Suprapubic skin (tissue), 4 donors: ENCODE data around the gene EFEMP2. TPM values are rescaled to one million over a fixed set of nuclear protein-coding genes. Genes with fewer than 3 reads are reported as not detected.

Source experiments
- DNase-seq, 2 donors: peaks; one replicate each; pipeline ENCODE4 v3.0.0-alpha.2; 2019; ENCODE audit warnings: low spot score in 2 of 2
- H3K27ac ChIP-seq: fragments of 200-600 bp; sonication (generic); one replicate; pipeline ENCODE4 v1.5.1; 2019
- H3K27me3 ChIP-seq: fragments of 200-600 bp; sonication (generic); one replicate; pipeline ENCODE4 v1.5.1; 2019
- H3K36me3 ChIP-seq: fragments of 200-600 bp; sonication (generic); one replicate; pipeline ENCODE4 v1.5.1; 2019
- H3K4me1 ChIP-seq: fragments of 200-600 bp; sonication (generic); one replicate; pipeline ENCODE4 v1.5.1; 2019
- H3K4me3 ChIP-seq: fragments of 200-600 bp; sonication (generic); one replicate; pipeline ENCODE4 v1.5.1; 2019; ENCODE audit warnings: mild to moderate bottlenecking
- H3K9me3 ChIP-seq: fragments of 200-600 bp; sonication (generic); one replicate; pipeline ENCODE4 v1.5.1; 2019
- CTCF ChIP-seq, 2 donors: fragments of 200-600 bp in 1 of 2; fragments of 450-650 bp in 1 of 2; sonication (generic) in 1 of 2; IDR thresholded peaks; one replicate each; pipeline ENCODE4 v1.5.1; 2016 to 2019; ENCODE audit warnings: antibody characterized with exemption in 2 of 2, mild to moderate bottlenecking in 1 of 2, moderate library complexity in 1 of 2
- EP300 ChIP-seq: sonication (generic); formaldehyde crosslinking; IDR thresholded peaks from one replicate; pipeline ENCODE4 v1.6.1; 2017; ENCODE audit warnings: antibody characterized with exemption
- POLR2A ChIP-seq, 2 donors: fragments of 450-650 bp; IDR thresholded peaks; one replicate each; pipeline ENCODE4 v1.6.1; 2017; ENCODE audit warnings: antibody characterized with exemption in 2 of 2, mild to moderate bottlenecking in 2 of 2, moderate library complexity in 2 of 2
- POLR2AphosphoS5 ChIP-seq, 3 donors: sonication (generic); formaldehyde crosslinking; IDR thresholded peaks; one replicate each; pipeline ENCODE4 v1.6.1; 2017; ENCODE audit warnings: antibody characterized with exemption in 3 of 3
- WGBS: methylation state at CpG from one replicate; pipeline ENCODE4 v1.1.5; 2018; 5-methylcytosine and 5-hydroxymethylcytosine counted together
- total RNA-seq, 4 donors: library from RNA; depleted of rRNA; stranded (reverse); fragments of >200 nt; gene quantifications; one replicate each; pipeline ENCODE4 v1.1.0, GENCODE V29; 2016

EFEMP2 gene
- total RNA-seq, 4 donors from 2014 or later: 7.3 to 22.0 (median 13.0) TPM

DNA sequence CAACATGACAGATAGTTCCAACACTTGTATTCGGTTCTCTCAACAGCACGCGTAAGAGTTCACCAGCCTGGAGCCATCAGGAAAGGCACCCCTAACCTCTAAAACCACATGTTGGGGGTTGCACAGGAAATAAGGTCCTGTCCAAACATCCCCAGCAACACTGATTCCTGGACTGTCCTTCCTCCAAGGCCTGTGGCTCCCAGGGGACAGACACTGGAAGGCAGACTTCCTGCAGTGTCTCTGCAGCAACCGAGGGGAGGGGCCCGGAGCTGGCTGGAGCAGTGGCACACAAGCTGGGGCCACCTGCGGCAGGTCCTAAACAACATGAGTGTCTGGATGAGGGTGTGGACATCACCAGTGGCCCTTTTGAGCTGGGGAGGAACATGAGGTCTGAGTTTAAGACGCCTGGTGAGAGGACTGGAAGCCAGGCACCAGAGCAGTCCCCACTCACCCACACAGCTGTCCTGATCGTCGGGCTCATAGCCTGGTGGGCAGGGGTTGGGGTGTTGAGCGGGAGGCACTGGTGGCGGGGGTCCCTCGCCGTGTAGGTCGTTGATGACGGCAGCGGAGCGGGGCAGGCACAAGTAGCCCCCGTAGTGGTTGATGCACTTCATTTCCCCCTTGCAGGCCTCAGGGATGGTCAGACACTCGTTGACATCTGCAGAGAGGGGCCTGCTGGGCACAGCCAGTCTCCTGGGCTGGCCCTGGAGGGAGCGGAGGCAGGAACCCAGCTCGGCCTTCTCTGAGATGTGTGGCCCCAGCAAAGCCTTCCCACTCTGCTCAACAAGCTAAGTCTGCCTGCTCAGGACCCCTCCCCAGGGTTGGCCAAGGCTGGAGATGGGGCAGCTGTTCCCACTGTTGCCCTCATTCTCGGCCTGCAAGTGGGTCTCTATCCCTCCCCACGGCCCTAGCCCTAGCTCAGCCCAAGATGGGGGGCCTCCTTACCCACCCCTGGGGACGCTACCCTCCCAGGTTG, 1.6 kb downstream of the EFEMP2 start:
- peaks cover 17% of the 10 kb centered on the region for H3K36me3 ChIP-seq
- H3K4me1 ChIP-seq: peaks cover 43% of the 10 kb centered on the region
- H3K4me3 ChIP-seq: peak overlapping the region; percentile 58
- 72% methylated on average over 12 of the region's 24 CpGs for WGBS
- H3K27me3 ChIP-seq: no peaks in the 10 kb centered on the region
- no peaks in the 10 kb centered on the region for H3K9me3 ChIP-seq
- TF ChIP-seq POLR2AphosphoS5 (IDR thresholded peaks at IDR 0.05) (no peak), POLR2A (IDR thresholded peaks at IDR 0.05) (no peak), EP300 (no peak), CTCF (IDR thresholded peaks at IDR 0.05) (no peak)
- H3K27ac ChIP-seq: peak overlapping the region; percentile 85
- no peak for DNase-seq

- Histone ChIP-seq H3K9me3 (no peaks in the 10 kb centered on the region), H3K36me3 (peaks cover 24% of the 10 kb centered on the region), H3K4me3 (no peak overlapping the region), H3K27ac (no peak overlapping the region), H3K4me1 (peaks cover 43% of the 10 kb centered on the region), H3K27me3 (no peaks in the 10 kb centered on the region)
- DNase-seq: no peak
- no peak for TF ChIP-seq EP300
- TF ChIP-seq CTCF (IDR thresholded peaks at IDR 0.05): no peak
- 96% methylated on average over 8 of the region's 11 CpGs for WGBS
Measured at GRCh38 chr11:65870307-65870658, 2.3 kb downstream of the EFEMP2 start.

GRCh38 chr11:65869643-65870306, 2.8 kb downstream of the EFEMP2 start:
- Histone ChIP-seq H3K27ac (no peak overlapping the region), H3K27me3 (no peaks in the 10 kb centered on the region), H3K36me3 (peaks cover 29% of the 10 kb centered on the region), H3K9me3 (no peaks in the 10 kb centered on the region), H3K4me1 (peaks cover 43% of the 10 kb centered on the region), H3K4me3 (no peak overlapping the region)
- 75% methylated on average over 21 of the region's 24 CpGs for WGBS
- TF ChIP-seq POLR2A (IDR thresholded peaks at IDR 0.05) (no peak), CTCF (IDR thresholded peaks at IDR 0.05) (no peak), EP300 (no peak)
- DNase-seq: no peak

DNA sequence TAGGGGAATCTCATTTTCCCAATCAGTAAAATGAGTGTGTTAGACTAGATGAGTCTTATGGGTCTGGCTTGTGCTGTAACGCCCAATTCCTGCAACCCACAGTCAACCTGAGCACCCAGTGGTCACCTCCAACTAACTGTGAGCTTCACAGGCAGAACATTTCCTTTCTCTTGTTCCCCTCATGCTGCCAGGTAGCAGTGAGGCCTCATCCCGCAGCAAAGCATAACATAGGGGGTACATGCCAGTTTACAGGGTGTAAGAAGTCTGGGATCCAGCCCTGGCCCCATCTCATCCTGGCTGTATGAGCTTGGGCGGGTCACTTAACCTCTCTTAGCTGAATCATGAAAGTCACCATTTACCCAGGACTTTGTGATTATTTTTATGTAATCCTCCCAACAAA, 3.7 kb downstream of the EFEMP2 start:
- Histone ChIP-seq H3K4me3 (no peak overlapping the region), H3K27ac (no peak overlapping the region), H3K36me3 (peaks cover 38% of the 10 kb centered on the region), H3K9me3 (no peaks in the 10 kb centered on the region), H3K4me1 (peaks cover 40% of the 10 kb centered on the region), H3K27me3 (no peaks in the 10 kb centered on the region)
- no peak for TF ChIP-seq POLR2AphosphoS5 (IDR thresholded peaks at IDR 0.05)
- TF ChIP-seq POLR2A (IDR thresholded peaks at IDR 0.05): no peak
- no peak for TF ChIP-seq CTCF (IDR thresholded peaks at IDR 0.05)
- TF ChIP-seq EP300: no peak
- no peak for DNase-seq
- 93% methylated on average over 3 of the region's 3 CpGs for WGBS

- no peaks in the 10 kb centered on the region for H3K9me3 ChIP-seq
- WGBS: 85% methylated on average over 14 of the region's 19 CpGs
- no peak overlapping the region for H3K27ac ChIP-seq
- no peak for DNase-seq
- no peaks in the 10 kb centered on the region for H3K27me3 ChIP-seq
- peaks cover 33% of the 10 kb centered on the region for H3K4me1 ChIP-seq
- TF ChIP-seq POLR2A (IDR thresholded peaks at IDR 0.05): no peak
- no peak for TF ChIP-seq POLR2AphosphoS5 (IDR thresholded peaks at IDR 0.05)
- TF ChIP-seq EP300: no peak
- no peak for TF ChIP-seq CTCF (IDR thresholded peaks at IDR 0.05)
- no peak overlapping the region for H3K4me3 ChIP-seq
- peaks cover 45% of the 10 kb centered on the region for H3K36me3 ChIP-seq
Measured at GRCh38 chr11:65868076-65868667, 4.4 kb downstream of the EFEMP2 start.
